Osteoblast (primary cell): ENCODE measurements around the gene DOCK7. TPM values are rescaled to one million over a fixed set of nuclear protein-coding genes. Genes with fewer than 3 reads are reported as not detected.

Source experiments
- DNase-seq: peaks from one replicate; pipeline ENCODE4 v3.0.0; 2011; ENCODE audit warnings: low spot score, mixed read lengths; ENCODE audit not compliant: insufficient read length; ENCODE audit errors: missing footprints
- H2AFZ ChIP-seq: 2 replicates; pipeline ENCODE4 v1.6.0; 2011; ENCODE audit warnings: mild to moderate bottlenecking, low read length
- H3K27ac ChIP-seq: 2 replicates; pipeline ENCODE4 v1.5.1; 2011; ENCODE audit warnings: mild to moderate bottlenecking, low read depth, low read length, moderate library complexity
- H3K27me3 ChIP-seq: 2 replicates; pipeline ENCODE4 v1.6.0; 2012; ENCODE audit warnings: mild to moderate bottlenecking, control low read depth, inconsistent platforms, low read length, moderate library complexity; ENCODE audit not compliant: insufficient read depth
- H3K36me3 ChIP-seq: 2 replicates; pipeline ENCODE4 v1.5.1; 2011; ENCODE audit warnings: mild to moderate bottlenecking, low read length, control low read depth, moderate library complexity; ENCODE audit not compliant: insufficient read depth
- H3K4me1 ChIP-seq: 2 replicates; pipeline ENCODE4 v1.5.1; 2011; ENCODE audit warnings: mild to moderate bottlenecking, low read length, control low read depth, moderate library complexity; ENCODE audit not compliant: insufficient read depth
- H3K4me2 ChIP-seq: 2 replicates; pipeline ENCODE4 v1.6.0; 2011; ENCODE audit warnings: mild to moderate bottlenecking, low read length; ENCODE audit not compliant: insufficient read depth
- H3K4me3 ChIP-seq: fragments of 200-600 bp; sonication (generic); 3 replicates; pipeline ENCODE4 v1.5.1; 2012; ENCODE audit warnings: mild to moderate bottlenecking, low read length, inconsistent platforms; ENCODE audit not compliant: insufficient read depth
- H3K79me2 ChIP-seq: 2 replicates; pipeline ENCODE4 v1.6.0; 2012; ENCODE audit warnings: mild to moderate bottlenecking, low read length, control low read depth, inconsistent platforms; ENCODE audit not compliant: insufficient read depth
- H3K9me3 ChIP-seq: 2 replicates; pipeline ENCODE4 v1.5.1; 2011; ENCODE audit warnings: low read depth, low read length, control low read depth
- H4K20me1 ChIP-seq: 2 replicates; pipeline ENCODE4 v1.6.0; 2012; ENCODE audit warnings: mild to moderate bottlenecking, low read length, control low read depth; ENCODE audit not compliant: insufficient read depth
- CTCF ChIP-seq: IDR thresholded peaks from 2 replicates; pipeline ENCODE4 v1.5.1; 2011; ENCODE audit warnings: mild to moderate bottlenecking, low read depth, low read length, moderate library complexity; ENCODE audit errors: extremely low read depth
- total RNA-seq: library from RNA; depleted of rRNA; stranded (reverse); fragments of >200 nt; gene quantifications from 2 replicates; pipeline ENCODE4 v1.2.3, GENCODE V29; 2012

DOCK7 gene
- total RNA-seq, 1 donor = 73.8 TPM

- H3K79me2 ChIP-seq = no peaks in the 10 kb centered on the region
- H3K9me3 ChIP-seq = no peaks in the 10 kb centered on the region
These were observed 268.0 kb downstream of the DOCK7 start for GRCh38 chr1:62420214-62420613.

DNA sequence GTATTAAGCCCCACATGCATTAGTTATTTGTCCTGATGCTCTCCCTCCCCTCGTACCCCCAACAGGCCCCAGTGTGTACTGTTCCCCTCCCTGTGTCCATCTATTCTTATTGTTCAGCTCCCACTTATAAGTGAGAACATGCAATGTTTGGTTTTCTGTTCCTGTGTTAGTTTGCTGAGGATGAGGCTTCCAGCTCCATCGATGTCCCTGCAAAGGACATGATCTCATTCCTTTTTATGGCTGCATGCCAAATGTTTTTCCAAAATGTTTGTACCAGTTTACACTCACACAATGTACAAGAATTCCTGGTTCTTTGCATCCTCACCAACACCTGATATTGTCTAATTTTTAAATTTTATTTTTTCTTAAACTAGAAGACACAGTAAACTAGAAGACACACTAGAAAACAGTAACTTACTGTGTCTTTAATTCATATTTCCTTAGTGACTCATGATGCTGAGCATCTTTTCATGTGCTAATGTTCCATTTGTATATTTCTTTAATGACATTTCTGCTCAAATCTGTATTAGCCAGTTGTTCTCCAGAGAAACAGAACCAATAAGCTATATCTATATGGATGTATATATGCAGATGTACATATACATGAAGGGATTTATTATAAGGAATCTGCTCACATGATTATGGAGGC is 270.7 kb downstream of the DOCK7 start:
- no peak overlapping the region for H3K4me2 ChIP-seq
- no peak overlapping the region for H2AFZ ChIP-seq
- no peak for TF ChIP-seq CTCF
- H3K9me3 ChIP-seq = no peaks in the 10 kb centered on the region
- DNase-seq = no peak
- H4K20me1 ChIP-seq = no peaks in the 10 kb centered on the region
- no peak overlapping the region for H3K27ac ChIP-seq
- H3K4me3 ChIP-seq = no peak overlapping the region
- no peaks in the 10 kb centered on the region for H3K36me3 ChIP-seq
- H3K79me2 ChIP-seq = no peaks in the 10 kb centered on the region
- H3K4me1 ChIP-seq = no peaks in the 10 kb centered on the region
- no peaks in the 10 kb centered on the region for H3K27me3 ChIP-seq

More at GRCh38 chr1:62420214-62420613, 268.0 kb downstream of the DOCK7 start:
- H3K4me3 ChIP-seq = no peak overlapping the region
- no peaks in the 10 kb centered on the region for H3K4me1 ChIP-seq
- H3K27ac ChIP-seq = no peak overlapping the region
- no peaks in the 10 kb centered on the region for H3K27me3 ChIP-seq
- no peak overlapping the region for H3K4me2 ChIP-seq
- no peak for DNase-seq
- no peak overlapping the region for H2AFZ ChIP-seq
- no peaks in the 10 kb centered on the region for H4K20me1 ChIP-seq
- no peak for TF ChIP-seq CTCF
- H3K36me3 ChIP-seq = no peaks in the 10 kb centered on the region

- no peak for DNase-seq
- no peak for TF ChIP-seq CTCF
- Histone ChIP-seq H3K4me3 (no peak overlapping the region), H2AFZ (no peak overlapping the region), H3K79me2 (no peaks in the 10 kb centered on the region), H3K4me1 (no peaks in the 10 kb centered on the region), H4K20me1 (no peaks in the 10 kb centered on the region), H3K36me3 (no peaks in the 10 kb centered on the region), H3K27me3 (peaks cover 2% of the 10 kb centered on the region), H3K9me3 (no peaks in the 10 kb centered on the region), H3K27ac (no peak overlapping the region), H3K4me2 (no peak overlapping the region)
These were observed 272.5 kb downstream of the DOCK7 start for GRCh38 chr1:62415687-62416086.

- Histone ChIP-seq H4K20me1 (no peaks in the 10 kb centered on the region), H3K9me3 (no peaks in the 10 kb centered on the region), H3K27ac (no peak overlapping the region), H3K79me2 (no peaks in the 10 kb centered on the region), H3K27me3 (peaks cover 2% of the 10 kb centered on the region), H2AFZ (no peak overlapping the region), H3K4me1 (no peaks in the 10 kb centered on the region), H3K36me3 (no peaks in the 10 kb centered on the region), H3K4me2 (no peak overlapping the region), H3K4me3 (no peak overlapping the region)
- peak; percentile 79 for TF ChIP-seq CTCF
- no peak for DNase-seq
These were observed 280.7 kb downstream of the DOCK7 start for GRCh38 chr1:62407398-62408009.
